ENCODE data around the gene ITGA3. TPM values are rescaled to one million over a fixed set of nuclear protein-coding genes. Genes with fewer than 3 reads are reported as not detected.

ITGA3 gene
- total RNA-seq, 1 experiment from 2014 or later: 1.4 TPM

DNA sequence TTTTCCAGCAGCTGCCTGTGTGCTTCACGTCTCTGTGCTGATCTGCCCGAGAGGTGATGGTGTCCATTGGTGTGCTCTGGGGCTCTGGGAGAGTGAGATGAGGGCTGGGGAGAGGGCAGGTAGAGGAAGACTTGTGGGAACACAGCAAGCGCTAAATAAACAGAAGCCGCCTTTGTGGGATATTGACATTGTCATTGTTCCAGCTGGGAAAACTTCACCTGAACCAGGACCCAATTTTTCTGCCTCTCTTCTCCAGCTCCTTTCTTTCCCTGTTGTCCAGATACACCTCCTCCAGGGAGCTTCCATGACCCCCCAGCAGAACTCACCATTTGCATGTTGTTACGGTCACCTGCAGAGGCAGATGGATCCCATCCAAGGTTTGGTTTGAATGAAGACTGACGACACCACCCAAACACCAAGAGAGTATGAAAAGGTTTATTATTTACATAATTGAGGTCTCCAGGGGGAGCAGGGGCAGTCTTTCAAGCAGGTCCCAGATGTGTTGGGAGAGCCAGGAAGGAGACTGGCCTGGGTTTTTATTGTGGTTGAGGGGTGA lies 3.6 kb upstream of the ITGA3 start:
- H3K4me1 ChIP-seq (ENCODE audit: insufficient read depth, low read length, poor library complexity, severe bottlenecking): peaks cover 10% of the 10 kb centered on the region
- intact Hi-C loops (cut with micrococcal nuclease; ENCODE audit: unreplicated experiment): no loop called here

DNA sequence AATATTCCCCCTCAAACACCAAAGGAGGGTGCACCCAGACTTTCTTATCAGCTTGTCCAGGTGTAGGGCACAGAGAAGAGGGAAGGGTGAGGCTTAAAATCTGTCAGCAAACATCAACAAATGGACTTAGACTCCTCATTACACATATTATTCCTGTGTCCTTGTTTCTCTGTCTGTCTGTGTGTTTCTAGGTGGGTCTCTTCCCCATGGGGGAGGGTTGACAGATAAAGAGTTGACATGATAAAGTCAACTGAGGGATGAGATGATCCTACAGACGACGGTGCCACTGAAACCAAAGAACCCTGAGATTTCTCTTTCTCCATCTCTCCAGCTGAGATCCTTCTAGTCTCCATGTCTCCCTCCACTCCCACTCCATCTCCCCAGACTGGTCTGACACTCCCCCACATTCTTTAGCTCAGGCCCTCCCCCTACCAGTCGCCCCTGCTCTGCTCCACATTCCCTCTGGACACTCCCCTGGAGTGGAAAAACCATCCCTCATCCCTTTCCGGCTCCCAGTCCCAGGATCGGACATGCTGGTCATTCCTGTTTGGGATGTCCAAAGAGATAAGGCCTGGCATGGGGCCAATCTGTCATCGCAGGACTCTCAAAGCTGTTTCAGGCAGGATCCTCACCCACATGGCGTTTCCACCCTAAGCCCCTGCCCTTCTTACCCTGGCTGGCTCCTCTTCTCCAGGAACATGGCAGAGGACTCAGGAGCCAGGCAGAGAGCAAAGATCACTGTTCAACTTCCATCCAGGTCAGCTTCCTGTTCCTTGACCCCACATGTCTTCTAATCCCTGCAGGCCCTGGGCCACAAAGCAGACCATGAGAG lies 2.9 kb upstream of the ITGA3 start:
- intact Hi-C loops (cut with micrococcal nuclease; ENCODE audit: unreplicated experiment): no loop called here
- no peak for DNase-seq (ENCODE audit: low spot score)
- no peak overlapping the region for H3K4me3 ChIP-seq (ENCODE audit: low read depth, low read length, poor library complexity, severe bottlenecking)
- H3K4me1 ChIP-seq (ENCODE audit: insufficient read depth, low read length, poor library complexity, severe bottlenecking): peaks cover 10% of the 10 kb centered on the region
- no peak overlapping the region for H3K27ac ChIP-seq (ENCODE audit: low read depth, low read length, poor library complexity, severe bottlenecking)
- H3K9me3 ChIP-seq (ENCODE audit: low read depth, low read length, poor library complexity, severe bottlenecking): no peaks in the 10 kb centered on the region
- CTCF ChIA-PET: no interaction called here
- POLR2A ChIA-PET (ENCODE audit: low non-redundant PET): no interaction called here
- peaks cover 24% of the 10 kb centered on the region for H3K27me3 ChIP-seq (replicated peaks; ENCODE audit: insufficient read depth, low read depth, low read length, poor library complexity)
- no TSS peak for BruUV-seq (replicated peaks)
- TF ChIP-seq, protein P1, sequence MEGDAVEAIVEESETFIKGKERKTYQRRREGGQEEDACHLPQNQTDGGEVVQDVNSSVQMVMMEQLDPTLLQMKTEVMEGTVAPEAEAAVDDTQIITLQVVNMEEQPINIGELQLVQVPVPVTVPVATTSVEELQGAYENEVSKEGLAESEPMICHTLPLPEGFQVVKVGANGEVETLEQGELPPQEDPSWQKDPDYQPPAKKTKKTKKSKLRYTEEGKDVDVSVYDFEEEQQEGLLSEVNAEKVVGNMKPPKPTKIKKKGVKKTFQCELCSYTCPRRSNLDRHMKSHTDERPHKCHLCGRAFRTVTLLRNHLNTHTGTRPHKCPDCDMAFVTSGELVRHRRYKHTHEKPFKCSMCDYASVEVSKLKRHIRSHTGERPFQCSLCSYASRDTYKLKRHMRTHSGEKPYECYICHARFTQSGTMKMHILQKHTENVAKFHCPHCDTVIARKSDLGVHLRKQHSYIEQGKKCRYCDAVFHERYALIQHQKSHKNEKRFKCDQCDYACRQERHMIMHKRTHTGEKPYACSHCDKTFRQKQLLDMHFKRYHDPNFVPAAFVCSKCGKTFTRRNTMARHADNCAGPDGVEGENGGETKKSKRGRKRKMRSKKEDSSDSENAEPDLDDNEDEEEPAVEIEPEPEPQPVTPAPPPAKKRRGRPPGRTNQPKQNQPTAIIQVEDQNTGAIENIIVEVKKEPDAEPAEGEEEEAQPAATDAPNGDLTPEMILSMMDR (conservative IDR thresholded peaks at IDR 0.05; ENCODE audit: low read depth, low read length): no peak
- TF ChIP-seq EZH2 (IDR thresholded peaks at IDR 0.05; ENCODE audit: borderline replicate concordance, low read depth, low read length, poor library complexity, severe bottlenecking): no peak
- H3K36me3 ChIP-seq (ENCODE audit: insufficient read depth, low read length, poor library complexity, severe bottlenecking): no peaks in the 10 kb centered on the region

More for the DNA sequence above, 3.6 kb upstream of the ITGA3 start:
- Histone ChIP-seq H3K27ac (ENCODE audit: low read depth, low read length, poor library complexity, severe bottlenecking) (no peak overlapping the region), H3K9me3 (ENCODE audit: low read depth, low read length, poor library complexity, severe bottlenecking) (no peaks in the 10 kb centered on the region), H3K4me3 (ENCODE audit: low read depth, low read length, poor library complexity, severe bottlenecking) (no peak overlapping the region), H3K27me3 (replicated peaks; ENCODE audit: insufficient read depth, low read depth, low read length, poor library complexity) (peaks cover 19% of the 10 kb centered on the region), H3K36me3 (ENCODE audit: insufficient read depth, low read length, poor library complexity, severe bottlenecking) (no peaks in the 10 kb centered on the region)
- CTCF ChIA-PET: no interaction called here
- TF ChIP-seq EZH2 (IDR thresholded peaks at IDR 0.05; ENCODE audit: borderline replicate concordance, low read depth, low read length, poor library complexity, severe bottlenecking): no peak
- TF ChIP-seq, protein P1 (conservative IDR thresholded peaks at IDR 0.05; ENCODE audit: low read depth, low read length): no peak
- no peak for DNase-seq (ENCODE audit: low spot score)
- POLR2A ChIA-PET (ENCODE audit: low non-redundant PET): no interaction called here
- no TSS peak for BruUV-seq (replicated peaks)

DNA sequence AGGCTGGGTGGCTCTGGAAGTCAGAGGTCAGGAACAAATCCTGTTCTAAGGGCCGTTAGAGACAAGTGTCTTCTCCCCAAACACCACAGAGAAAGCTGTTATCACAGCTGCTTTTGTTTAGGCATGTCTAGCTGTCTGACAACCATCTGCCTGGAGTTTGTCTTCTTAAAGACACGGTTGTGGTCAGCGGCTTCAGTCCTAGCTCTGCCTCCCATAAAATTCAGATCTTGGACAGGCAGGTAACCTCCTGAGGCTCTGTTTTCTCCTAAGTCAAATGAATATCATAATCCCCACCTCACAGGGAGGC lies 2.3 kb upstream of the ITGA3 start:
- ChIA-PET CTCF (no interaction called here), POLR2A (ENCODE audit: low non-redundant PET) (no interaction called here)
- no TSS peak for BruUV-seq (replicated peaks)
- no peak overlapping the region for H3K4me3 ChIP-seq (ENCODE audit: low read depth, low read length, poor library complexity, severe bottlenecking)
- H3K27me3 ChIP-seq (replicated peaks; ENCODE audit: insufficient read depth, low read depth, low read length, poor library complexity): peaks cover 24% of the 10 kb centered on the region
- no peak overlapping the region for H3K27ac ChIP-seq (ENCODE audit: low read depth, low read length, poor library complexity, severe bottlenecking)
- peaks cover 10% of the 10 kb centered on the region for H3K4me1 ChIP-seq (ENCODE audit: insufficient read depth, low read length, poor library complexity, severe bottlenecking)
- DNase-seq (ENCODE audit: low spot score): no peak
- H3K36me3 ChIP-seq (ENCODE audit: insufficient read depth, low read length, poor library complexity, severe bottlenecking): no peaks in the 10 kb centered on the region
- TF ChIP-seq, protein P1 (conservative IDR thresholded peaks at IDR 0.05; ENCODE audit: low read depth, low read length): no peak
- no peak for TF ChIP-seq EZH2 (IDR thresholded peaks at IDR 0.05; ENCODE audit: borderline replicate concordance, low read depth, low read length, poor library complexity, severe bottlenecking)
- no peaks in the 10 kb centered on the region for H3K9me3 ChIP-seq (ENCODE audit: low read depth, low read length, poor library complexity, severe bottlenecking)
- intact Hi-C loops (cut with micrococcal nuclease; ENCODE audit: unreplicated experiment): no loop called here

Data from A673 (cell line).